GM21576 (cell line): ENCODE data around the gene OSTM1.

Experiments
- ATAC-seq: cut with Tn5 transposase; IDR thresholded peaks from one replicate; pipeline ENCODE4 v1.9.1; 2021; ENCODE audit warnings: mild to moderate bottlenecking, moderate library complexity; ENCODE audit not compliant: unreplicated experiment

Gene OSTM1

GRCh38 chr6:108102965-108103364 lies 28.4 kb upstream of the OSTM1 start:
- no peak for ATAC-seq

GRCh38 chr6:108100003-108100402 lies 25.5 kb upstream of the OSTM1 start:
- no peak for ATAC-seq

- no peak for ATAC-seq
These were observed 23.3 kb upstream of the OSTM1 start for GRCh38 chr6:108097882-108098281.

- no peak for ATAC-seq
These were observed 19.3 kb upstream of the OSTM1 start for GRCh38 chr6:108093781-108094300.

- ATAC-seq: no peak
These were observed 16.7 kb upstream of the OSTM1 start for GRCh38 chr6:108091288-108091687.

GRCh38 chr6:108083349-108083748 lies 8.8 kb upstream of the OSTM1 start:
- ATAC-seq: no peak

- no peak for ATAC-seq
These were observed 8.0 kb upstream of the OSTM1 start for GRCh38 chr6:108082539-108082938.

GRCh38 chr6:108080010-108080780 lies 5.7 kb upstream of the OSTM1 start:
- no peak for ATAC-seq

- ATAC-seq: no peak
These were observed 3.6 kb upstream of the OSTM1 start for GRCh38 chr6:108078191-108078590.

- ATAC-seq: peak; percentile 31
These were observed 533 bp downstream of the OSTM1 start for GRCh38 chr6:108074057-108074358.

GRCh38 chr6:108071736-108072276 lies 2.7 kb downstream of the OSTM1 start:
- no peak for ATAC-seq

GRCh38 chr6:108068618-108069017 lies 5.9 kb downstream of the OSTM1 start:
- ATAC-seq: no peak

- no peak for ATAC-seq
These were observed 6.4 kb downstream of the OSTM1 start for GRCh38 chr6:108068182-108068581.

- ATAC-seq: no peak
These were observed 21.8 kb downstream of the OSTM1 start for GRCh38 chr6:108052706-108053105.

GRCh38 chr6:108051481-108051880 lies 23.1 kb downstream of the OSTM1 start:
- ATAC-seq: no peak

GRCh38 chr6:108039681-108040080 lies 34.9 kb downstream of the OSTM1 start:
- ATAC-seq: no peak

GRCh38 chr6:108036884-108037283 lies 37.7 kb downstream of the OSTM1 start:
- no peak for ATAC-seq

- ATAC-seq: no peak
These were observed 42.6 kb downstream of the OSTM1 start for GRCh38 chr6:108031968-108032367.

- ATAC-seq: no peak
These were observed 44.3 kb downstream of the OSTM1 start for GRCh38 chr6:108030211-108030610.

GRCh38 chr6:108029226-108029921 lies 45.2 kb downstream of the OSTM1 start:
- ATAC-seq: no peak

GRCh38 chr6:108027594-108027993 lies 46.9 kb downstream of the OSTM1 start:
- no peak for ATAC-seq

- ATAC-seq: no peak
These were observed 47.5 kb downstream of the OSTM1 start for GRCh38 chr6:108027056-108027455.
